Endothelial cell of coronary artery (primary cell): ENCODE data around the gene NACC1. TPM values are rescaled to one million over a fixed set of nuclear protein-coding genes. Genes with fewer than 3 reads are reported as not detected.

ENCODE experiments used
- total RNA-seq: library from RNA; depleted of rRNA; stranded (reverse); fragments of >200 nt; gene quantifications from 2 replicates; pipeline ENCODE4 v1.2.3, GENCODE V29; 2014

The NACC1 gene
- 53.1 and 55.5 TPM in 2 replicates for total RNA-seq

DNA sequence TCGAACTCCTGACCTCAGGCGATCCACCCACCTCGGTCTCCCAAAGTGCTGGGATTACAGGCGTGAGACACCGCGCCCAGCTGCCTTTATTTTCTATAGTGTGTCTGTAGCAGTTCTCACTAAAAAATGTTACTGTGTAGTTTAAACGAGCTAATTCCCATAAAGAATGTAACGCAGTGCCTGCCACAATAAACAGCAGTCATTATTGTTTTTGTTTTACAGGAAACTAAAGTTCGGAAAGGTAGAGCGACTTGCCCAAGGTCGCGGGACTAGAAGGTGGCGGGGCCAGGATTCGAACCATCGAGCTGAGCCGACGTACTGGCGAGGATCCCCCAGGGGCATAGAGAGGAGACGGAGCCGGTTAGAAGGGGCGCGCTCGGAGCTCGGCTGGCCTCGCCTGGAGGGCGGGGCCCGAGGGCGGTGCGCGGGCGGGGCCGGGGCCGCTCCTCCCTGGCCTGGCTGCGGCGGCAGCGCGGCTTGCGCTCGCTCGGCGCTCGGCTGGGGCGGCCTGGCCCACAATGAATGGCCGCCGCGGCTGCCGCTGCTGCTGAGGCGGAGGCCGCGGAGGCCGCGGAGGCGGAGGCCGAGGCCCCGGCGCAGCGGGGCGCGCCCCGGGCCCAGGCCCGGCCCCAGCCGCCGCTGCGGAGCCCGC, at the start of gene NACC1:
Gene NACC1 (plus strand): TSS at position 493 of the 652 bp plus-strand sequence. CDS start 16,944 bp downstream, outside the sequence.

DNA sequence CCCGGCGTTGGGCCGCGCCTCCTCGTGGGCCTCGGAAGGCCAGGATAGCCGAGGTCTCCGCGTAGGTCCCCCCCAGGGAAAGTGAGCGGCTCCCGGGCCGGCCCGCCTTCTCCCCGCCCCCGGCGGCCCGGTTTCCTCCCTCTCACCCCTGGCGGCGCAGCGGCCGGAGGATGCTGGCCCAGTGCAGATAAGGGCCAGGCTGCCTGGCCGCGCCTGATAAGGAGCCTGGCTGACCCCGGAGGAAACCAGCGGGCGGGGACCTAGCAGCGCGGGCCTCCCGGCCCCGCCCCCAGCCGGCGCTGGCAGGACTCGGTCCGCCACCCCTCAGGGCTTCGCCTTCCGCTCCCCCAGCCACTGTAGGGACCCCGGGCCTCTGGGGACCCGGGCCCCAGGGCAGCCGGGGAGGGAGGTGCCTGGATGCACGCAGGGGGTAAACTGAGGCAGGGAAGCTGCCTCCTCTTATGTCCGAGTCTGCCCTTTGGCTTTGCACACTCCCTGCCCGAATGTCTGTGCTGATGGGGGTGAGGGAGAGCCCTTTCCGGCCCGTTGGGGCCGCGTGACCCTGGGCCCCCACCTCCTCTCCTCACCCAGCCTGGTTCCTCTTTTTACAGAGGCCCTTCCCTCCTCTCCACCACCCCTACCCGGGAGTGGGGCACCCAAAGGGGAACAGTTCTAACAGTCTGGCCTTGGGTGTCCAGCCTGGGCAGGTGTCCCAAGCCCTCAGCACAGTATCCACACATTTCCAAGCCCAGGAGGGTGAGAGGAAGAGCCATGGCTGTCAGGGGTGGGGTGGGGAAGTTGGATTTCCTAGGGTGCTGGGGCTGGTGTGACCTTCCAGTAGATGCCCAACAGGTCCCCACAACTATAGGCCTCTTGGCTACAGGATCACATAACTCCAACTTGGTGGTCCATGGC, 15.1 kb upstream of the NACC1 start, which contains the start of gene LYL1:
Gene LYL1 (minus strand): TSS at position 193 of the 915 bp plus-strand sequence. CDS start 1,687 bp downstream, outside the sequence.

DNA sequence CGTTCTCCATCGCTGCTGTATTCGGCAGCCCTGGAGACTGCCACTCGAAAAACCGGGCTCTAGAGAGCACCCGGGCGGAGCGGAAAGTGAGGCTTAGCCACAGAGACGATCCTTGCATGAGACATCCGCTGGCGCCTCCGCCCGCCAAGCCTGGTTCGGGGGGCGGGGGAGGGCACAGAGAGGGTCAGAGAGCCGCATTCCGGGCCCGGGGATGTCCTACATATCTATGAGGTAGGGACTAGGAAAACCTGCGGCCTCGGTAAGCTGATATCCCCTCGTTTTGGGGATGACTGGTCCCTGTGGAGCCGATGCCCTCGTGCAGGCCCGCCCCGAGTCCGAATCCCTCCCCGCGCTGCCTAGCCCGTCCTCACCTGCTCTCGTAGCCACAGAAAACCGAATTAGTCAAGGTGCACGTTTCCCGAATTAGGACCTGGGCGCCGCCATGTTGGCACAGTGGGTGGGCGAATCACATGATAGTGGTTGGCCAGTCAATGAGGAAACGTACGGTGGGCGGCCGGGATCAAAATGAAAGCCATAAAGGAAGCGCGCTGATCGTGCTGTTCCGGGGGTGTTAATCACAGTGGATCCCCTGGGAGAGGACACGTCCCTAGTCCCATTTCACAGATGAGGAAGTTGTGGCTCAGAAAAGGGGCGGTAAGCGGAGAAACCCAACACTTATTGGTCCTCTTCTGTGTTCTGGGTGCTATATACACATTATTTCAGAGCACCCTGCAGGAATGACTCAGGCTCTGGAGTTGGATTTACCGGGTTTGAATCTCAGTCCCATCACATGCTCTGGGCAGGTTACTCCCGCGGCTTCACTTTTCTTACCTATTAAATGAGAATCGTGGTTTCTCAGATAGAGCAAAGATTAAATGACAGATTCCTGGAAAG, 1.5 kb upstream of the NACC1 start, which contains the start of gene TRMT1:
Gene TRMT1 (minus strand): TSS at position 459 of the 894 bp plus-strand sequence. CDS start 341 bp downstream, at position 118.

DNA sequence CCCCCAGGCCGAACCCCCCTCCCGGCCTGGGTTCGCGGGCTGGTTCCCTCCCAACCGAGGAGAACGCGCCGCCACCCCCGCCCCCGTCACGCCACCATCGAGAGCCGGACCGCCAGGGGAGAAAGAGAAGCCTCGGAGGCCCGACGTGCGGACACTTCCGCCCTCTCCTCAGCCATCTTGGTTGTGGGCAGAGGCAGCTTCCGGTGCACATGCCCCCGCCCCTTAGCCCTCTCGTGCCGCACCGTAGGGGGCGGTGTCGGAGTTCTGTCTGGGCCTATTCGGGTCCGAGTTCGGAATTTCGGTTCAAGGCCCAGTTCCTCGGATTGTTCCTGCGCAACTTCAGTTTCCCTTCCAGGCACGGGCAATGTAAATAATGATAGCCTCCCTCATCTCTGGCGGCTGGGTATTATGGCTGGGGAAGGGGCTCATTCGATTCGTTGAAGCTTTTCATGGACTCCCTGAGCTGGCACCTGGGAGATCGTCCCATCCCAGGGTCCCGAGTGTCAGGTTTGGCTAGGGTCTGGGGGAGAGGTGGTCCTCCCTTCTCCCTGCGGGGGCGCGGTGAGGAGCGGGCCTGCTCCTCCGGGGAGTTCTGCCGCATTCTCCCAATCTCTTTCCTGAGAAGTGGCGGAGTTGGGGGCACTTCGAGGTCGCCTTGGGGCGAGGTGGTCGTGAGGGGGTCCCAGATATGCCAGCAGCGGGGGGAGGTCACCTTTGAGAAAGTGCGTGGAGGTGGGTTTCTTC, 32.3 kb downstream of the NACC1 start, which contains the start of the genes IER2 and STX10:
Gene IER2 (plus strand): TSS at position 225 of the 744 bp plus-strand sequence. CDS start 2,776 bp downstream, outside the sequence.
Gene STX10 (minus strand): TSS at position 189 of the 744 bp plus-strand sequence. CDS start 202 bp downstream, outside the sequence.

Other genes starting within 250 kb of the NACC1 start
- 11.1 and 18.9 TPM in 2 replicates for gene DNASE2, start 236.8 kb upstream of the NACC1 start, total RNA-seq
- not detected in 2 replicates for gene KLF1, start 231.1 kb upstream of the NACC1 start, total RNA-seq
- 16.5 and 22.1 TPM in 2 replicates for gene GCDH, start 227.1 kb upstream of the NACC1 start, total RNA-seq
- 0.09 TPM in 1 of 2 replicates, not detected in the other for gene SYCE2, start 199.0 kb upstream of the NACC1 start, total RNA-seq
- gene FARSA, start 184.6 kb upstream of the NACC1 start, total RNA-seq: 54.9 and 57.3 TPM in 2 replicates
- gene CALR, start 179.7 kb upstream of the NACC1 start, total RNA-seq: 1,479 and 1,611 TPM in 2 replicates
- 59.1 and 98.8 TPM in 2 replicates for gene RAD23A, start 172.4 kb upstream of the NACC1 start, total RNA-seq
- 31.3 and 32.6 TPM in 2 replicates for gene GADD45GIP1, start 161.0 kb upstream of the NACC1 start, total RNA-seq
- 0.09 TPM in 1 of 2 replicates, not detected in the other for gene DAND5, start 148.7 kb upstream of the NACC1 start, total RNA-seq
- 8.1 and 21.8 TPM in 2 replicates for gene NFIX, start 122.8 kb upstream of the NACC1 start, total RNA-seq
- gene LYL1, start 15.4 kb upstream of the NACC1 start, total RNA-seq: 48.0 and 58.7 TPM in 2 replicates
- gene TRMT1, start 1.5 kb upstream of the NACC1 start, total RNA-seq: 33.3 and 38.7 TPM in 2 replicates
- gene STX10, start 32.1 kb downstream of the NACC1 start, total RNA-seq: 69.3 and 76.5 TPM in 2 replicates
- 21.3 and 21.8 TPM in 2 replicates for gene IER2, start 32.1 kb downstream of the NACC1 start, total RNA-seq